GM19467 (cell line): ENCODE measurements around the gene RALB.
"Not testable (repeated sequence)": the region's sequence is repeated elsewhere in the genome, so short reads cannot be mapped to it uniquely, and the experiment has no call there.

Experiments
- ATAC-seq: cut with Tn5 transposase; IDR thresholded peaks from one replicate; pipeline ENCODE4 v1.9.1; 2021; ENCODE audit warnings: mild to moderate bottlenecking, moderate library complexity; ENCODE audit not compliant: unreplicated experiment

RALB gene

DNA sequence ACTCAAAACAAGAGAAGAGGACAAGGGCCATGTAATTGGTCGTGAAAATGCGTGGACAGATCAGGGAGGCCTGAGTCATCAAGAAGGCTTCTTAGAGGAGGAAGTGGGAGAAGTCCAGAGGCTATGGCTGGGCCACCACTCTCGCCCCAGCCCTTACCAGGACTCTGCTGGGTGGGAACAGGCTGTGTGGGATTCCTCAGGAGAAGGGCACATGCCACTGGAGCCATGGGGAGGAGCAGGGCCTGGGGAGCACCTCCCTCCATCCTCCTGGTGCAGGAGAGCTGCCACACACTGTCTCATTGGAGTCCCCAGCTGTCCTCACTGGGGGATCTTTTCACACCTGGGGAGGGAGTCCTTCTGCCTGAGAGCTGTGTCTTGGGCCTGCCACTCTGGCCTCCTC, 9.4 kb upstream of the RALB start:
- ATAC-seq: no peak

DNA sequence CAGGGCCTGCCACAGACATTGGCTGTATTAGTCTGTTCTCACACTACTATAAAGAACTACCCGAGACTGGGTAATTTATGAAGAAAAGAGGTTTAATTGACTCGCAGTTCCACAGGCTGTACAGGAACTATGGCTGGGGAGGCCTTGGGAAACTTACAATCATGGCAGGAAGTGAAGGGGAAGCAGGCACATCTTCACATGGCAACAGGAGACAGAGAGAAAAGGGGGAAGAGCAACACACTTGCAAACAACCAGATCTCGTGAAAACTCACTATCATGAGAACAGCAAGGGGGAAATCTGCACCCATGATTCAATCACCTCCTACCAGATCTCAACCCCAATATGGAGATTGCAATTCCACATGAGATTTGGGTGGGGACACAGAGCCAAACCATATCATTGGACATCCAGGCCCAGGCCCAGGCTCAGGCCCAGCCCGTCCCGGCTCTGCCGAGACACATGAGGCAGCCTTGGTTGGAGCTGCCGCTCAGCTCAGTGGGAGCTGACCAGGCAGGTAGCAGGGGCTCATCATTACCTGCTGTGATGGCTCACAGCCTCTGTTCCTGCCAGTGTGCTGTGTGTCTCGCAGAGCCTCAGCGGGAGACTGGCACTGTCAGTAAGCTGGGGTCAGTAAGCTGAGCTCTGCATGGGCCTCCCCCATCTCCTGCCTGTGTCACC, 8.6 kb upstream of the RALB start:
- no peak for ATAC-seq

DNA sequence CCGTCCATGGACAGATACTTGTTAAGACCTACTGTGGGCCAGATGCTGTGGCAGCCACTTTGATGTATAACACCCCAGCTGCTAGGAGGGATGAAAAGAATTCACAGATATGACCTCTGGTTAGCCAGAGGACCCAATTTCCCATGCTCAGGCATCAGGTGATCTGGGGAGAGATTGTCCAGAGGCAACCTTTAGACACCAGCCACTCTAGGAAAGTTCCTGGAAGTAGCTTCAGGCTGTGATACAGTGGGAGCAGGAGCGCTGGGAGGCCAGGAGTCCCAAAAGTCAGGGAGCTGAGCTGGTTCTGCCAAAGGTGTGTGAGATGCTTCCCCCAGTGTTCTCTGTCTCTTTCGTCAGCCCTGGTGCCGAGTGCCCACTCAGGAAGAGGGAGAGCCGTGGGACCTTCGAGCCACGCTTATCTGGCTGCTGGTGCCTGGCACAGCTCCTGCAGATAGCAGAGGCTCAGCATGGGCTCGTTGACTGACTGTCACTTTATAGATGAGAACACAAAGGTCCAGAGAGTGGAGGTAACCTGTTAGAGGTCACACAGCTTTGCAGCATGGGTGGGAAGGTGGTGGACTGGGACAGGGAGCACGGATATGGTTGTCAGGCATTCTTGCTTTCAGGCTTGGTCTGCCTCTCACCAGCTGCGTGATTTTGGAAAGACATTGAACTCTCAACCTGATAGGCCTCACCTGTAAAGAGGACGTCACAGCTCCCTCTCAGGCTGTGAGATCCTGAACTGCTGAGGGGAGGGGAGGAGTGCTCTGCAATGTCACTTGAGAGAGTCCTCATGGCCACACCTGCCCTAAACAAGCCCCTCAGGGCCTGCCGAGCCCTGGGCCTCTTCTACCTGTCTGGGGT, 7.8 kb upstream of the RALB start:
- ATAC-seq: no peak

DNA sequence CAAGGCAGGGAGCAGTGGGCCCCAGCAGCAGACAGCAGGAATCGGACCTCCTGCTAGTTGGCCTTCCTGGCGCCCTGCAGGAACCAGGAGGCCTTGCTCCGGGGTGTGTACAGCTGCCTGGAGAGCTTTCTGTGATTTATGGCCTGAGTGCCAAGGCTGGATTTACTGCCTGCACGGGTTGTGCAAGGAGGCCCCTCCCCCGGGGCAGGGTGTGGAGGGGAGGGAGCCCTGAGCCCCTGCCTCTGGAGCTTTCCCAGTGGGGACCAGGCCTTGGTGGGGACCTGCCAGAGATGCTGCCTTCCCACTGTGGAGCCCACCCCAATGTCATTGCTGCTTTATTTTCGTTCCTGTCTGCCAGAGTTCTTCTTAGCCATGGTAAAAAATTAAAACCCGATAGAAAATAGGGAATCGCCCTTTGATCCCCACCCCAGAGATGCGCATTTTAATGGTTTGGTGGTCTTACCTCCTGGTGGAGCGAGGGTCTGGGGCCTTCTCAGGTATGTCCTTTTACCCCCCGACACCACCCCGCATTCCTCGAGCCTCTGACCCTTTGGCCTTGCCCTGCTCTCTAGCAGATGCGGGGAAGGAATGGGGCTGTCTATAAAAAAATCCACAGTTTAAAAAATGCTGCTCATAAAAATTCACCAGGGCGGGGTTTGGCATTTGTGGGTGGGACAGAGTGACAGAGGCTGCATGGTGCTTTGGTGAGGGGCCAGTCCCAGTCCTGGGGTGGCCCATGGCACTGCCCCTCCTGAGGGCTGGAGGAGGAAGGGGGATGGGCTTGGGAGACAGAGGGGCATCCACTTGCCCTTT, 6.9 kb upstream of the RALB start:
- no peak for ATAC-seq

DNA sequence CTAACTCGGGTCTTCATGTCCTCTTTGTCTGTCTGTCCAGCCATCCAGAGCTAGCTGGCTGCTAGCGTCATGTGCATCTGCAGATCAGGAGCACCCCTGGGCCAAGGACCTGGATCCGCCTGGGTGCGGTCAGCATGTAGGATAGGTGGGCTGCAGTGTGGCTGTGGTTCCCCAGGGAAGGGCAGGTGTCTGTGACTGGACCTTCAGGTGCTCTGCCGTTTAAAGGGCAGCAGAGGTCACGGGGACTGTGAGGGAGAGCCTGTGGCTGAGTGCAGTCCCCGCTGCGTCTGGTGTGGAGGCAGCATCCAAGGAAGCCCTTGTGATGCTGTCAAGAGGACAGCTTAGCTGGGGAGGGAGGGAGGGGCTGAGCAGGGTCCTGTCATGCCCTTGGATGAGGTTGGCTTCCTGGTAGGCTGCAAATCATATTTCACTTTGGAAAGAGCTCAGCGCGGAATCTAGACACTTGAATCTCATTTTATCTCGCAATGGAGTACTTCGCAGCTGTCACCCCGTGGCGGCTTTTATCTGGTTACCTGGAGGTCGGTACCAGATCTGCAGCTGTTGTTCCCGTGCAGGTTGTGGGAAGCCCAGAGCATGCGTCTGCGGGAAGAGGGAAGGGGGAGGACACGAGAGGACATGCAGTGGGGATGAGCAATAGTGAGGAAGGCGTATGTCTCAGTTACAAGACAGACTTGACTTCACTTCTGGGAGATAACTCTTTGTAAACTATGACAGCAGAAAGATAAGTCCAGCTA, 5.9 kb upstream of the RALB start:
- ATAC-seq: no peak

DNA sequence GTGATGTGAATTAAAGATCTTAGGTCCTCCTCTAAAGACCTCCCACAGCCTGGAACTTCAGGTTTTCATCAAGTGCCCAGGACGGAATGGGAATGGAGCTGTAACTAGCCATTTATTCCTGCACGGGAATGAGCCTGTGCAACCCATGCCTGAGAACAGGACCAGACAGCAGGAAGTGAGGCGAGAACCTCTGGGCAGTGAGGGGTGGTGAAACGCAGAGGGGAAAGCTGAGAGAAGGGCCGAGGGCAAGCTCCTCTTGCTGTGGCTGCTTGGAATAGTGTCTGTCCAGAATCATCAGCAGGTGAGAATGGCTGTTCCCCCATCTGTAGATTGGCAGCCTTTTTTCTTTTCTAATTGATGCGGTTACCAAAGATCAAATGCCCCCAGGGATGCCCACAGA, 4.8 kb upstream of the RALB start:
- ATAC-seq: no peak

DNA sequence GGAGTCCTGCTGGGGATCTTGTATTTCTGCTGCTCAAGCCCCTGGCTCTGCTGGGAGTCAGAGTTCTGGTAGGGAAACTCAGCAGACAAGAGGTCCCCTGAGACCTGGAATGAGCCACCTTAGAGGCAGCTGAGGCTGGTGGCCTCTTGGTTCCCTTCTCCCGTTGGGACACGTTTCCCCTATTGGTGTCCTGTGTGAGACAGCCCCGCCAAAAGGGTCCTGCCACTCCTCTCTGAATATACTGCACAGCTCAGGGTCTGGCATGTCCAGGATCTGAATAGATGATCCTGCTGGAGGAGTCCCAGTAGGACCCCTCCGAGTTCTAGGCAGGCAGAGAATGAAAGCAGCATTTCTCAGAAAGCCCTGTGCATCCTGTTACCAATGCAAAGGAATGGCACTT, 2.0 kb upstream of the RALB start:
- no peak for ATAC-seq

DNA sequence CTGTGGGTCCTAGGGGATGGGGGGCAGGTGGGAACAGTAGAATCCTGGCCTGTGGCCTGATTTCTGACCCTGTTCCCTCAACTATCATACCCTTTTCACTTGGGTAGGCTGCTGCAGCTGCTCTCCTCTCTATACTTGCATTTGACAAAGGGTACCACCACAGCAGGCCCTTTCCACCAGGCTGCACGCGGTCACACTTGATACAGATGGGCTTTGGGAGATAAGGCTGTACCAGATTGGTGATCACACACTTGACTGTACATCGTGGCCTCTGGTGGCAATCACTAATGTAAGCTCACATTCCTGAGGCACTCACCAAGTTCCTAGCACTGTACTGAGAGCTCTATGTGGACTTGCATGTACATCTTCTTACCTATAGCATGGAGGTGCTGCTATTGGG, 1.6 kb upstream of the RALB start:
- no peak for ATAC-seq

DNA sequence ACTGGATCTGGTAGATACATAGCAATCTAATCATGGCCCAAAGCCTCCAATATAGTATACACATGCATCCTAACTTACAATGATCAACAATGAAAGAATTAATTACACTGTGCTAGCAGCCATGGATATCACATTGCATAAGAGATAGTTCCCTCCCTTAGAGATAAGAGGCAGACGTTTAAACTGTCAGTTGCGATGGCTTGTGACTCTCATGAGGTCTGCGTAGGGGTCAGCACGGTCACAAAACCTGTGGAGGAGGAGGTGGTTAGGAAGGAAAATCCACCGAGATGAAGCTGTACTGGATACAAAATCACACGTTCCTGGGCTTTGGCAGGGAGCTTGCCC, 800 bp upstream of the RALB start:
- ATAC-seq: no peak

DNA sequence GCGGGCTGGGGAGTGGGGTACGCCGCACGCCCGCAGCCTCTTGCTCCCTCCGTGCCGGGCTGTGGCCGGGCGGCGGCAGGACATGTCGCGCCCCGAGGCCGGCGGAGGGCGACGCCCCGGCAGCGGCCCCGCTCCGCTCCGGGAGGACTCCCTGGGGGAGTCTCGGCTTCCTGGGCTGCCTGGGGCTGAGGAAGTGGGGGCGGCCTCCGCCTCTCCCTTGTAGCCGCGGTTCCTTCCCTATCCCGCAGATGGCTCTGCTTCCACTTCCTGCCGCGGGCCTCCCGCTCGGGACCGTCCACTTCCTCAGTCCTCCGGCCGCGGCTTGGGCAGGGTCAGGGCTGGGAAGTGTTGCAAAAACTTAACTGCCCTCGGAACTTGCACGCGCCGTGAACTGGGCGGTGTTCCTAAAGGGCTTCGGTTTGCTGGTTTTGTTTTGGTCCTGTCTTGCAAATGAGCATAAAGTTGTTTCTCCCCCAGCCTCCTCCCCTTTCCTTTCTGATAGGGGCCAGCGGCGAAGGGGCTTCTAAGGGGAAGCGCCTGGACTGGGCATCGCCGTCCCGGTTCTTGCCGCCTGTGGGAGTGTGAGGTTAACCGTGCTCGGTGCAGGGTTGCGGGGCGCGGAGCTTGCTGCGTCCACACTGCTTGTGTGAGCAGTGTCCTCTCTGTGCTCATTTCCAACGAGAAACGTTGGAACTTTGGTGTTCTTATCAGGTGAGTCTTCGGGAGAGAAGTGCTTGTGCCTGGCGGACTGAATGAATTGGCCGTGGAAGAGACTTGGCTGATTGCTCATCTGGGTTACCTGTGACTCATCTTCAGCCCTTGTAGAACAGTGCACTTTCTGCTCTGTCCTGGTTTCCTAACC, 600 bp downstream of the RALB start:
- peak; percentile 19 for ATAC-seq

DNA sequence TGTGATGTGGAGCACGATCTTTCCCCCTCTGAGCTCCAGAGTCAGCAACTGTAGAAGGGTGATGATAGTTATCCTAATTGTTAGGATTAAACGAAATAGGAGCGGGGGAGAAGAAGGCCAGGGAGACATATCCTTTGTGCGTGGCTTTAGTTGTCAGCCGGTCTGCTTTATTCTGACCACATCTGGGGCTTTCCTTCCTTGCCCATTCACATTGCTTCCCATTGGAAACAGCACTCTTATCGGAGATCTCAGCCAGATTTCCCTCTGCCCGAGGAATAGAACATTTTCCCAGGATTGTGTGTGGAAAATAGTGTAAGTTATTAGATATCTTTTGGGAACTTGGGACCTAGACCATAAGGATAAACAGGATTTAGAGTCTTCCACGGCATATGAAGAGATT, 1.5 kb downstream of the RALB start:
- no peak for ATAC-seq

DNA sequence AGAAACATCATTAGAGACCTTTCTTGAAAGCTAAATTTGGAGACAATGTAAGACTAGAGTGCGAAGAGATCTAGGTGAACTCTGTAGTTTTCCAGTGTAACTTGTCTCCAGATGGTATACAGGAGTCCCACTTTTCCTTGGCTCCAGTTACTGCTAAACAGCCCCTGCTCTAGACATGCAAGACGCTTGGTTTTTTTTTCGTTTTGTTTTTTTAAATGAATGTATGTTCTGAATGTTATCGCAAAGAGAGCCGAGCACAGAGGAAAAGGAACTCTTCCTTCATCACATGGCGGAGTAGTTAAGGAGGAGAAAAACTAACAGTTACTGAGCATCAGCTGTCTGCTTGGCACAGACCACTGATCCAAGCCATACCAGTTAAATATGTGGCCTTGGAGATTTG, 2.4 kb downstream of the RALB start:
- ATAC-seq: no peak

DNA sequence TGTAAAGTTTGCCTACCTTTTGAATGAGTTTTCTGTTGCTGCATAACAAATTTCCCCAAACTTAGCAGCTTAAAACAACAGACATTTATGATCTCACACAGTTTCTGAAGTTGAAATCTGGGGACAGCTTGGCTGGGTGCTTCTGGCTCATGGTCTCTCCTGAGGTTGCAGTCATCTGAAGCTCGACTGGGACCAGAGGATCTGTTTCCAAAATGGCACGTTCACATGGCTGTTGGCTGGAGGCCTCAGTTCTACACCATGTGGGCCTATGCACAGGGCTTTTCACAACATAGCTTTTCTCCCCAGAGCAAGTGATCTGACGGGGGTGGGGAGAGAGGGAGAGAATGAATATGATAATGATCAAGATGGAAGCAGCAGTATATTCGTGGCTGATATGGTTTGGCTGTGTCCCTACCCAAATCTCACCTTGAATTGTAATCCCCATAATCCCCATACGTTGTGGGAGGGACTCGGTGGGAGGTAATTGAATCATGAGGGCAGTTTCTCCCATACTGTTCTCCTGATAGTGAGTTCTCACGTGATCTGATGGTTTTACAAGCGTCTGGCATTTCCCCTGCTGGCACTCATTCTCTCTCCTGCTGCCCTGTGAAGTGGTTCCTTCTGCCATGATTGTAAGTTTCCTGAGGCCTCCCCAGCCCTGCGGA, 3.5 kb downstream of the RALB start:
- ATAC-seq: no peak

DNA sequence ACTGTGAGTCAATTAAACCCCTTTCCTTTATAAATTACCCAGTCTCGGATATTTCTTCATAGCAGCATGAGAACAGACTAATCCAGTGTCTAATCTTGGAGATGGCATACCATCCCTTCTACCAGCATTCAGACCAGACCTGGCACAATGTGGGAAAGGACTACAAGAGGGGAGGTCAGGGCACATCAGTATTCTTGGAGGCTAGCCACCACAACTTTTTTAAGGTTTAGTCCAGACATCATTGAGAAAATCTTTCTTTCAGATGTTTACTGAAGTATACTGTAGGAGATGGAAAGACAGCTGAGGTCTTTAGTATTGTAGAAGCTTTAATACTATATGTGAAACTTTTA, 4.0 kb downstream of the RALB start:
- ATAC-seq: no peak

DNA sequence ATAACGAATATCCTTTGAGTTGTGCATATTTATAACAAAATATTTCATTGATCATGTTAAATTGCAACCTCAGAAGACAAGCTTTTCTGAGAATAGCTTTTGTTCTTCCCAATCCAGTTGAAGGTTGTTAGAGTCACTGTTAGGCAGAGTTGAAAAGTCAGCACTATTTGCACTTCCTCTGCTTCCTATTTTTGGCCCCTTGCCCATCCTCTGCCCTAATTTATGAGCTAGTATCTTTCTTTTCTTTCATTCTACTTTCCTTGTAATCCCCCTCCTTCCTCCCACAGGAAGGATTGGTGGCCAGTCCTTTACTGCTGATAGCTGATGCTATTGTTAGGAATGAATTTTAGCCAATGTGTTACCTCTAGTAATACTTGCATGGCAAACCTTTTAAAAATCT, 4.9 kb downstream of the RALB start:
- ATAC-seq: no peak

DNA sequence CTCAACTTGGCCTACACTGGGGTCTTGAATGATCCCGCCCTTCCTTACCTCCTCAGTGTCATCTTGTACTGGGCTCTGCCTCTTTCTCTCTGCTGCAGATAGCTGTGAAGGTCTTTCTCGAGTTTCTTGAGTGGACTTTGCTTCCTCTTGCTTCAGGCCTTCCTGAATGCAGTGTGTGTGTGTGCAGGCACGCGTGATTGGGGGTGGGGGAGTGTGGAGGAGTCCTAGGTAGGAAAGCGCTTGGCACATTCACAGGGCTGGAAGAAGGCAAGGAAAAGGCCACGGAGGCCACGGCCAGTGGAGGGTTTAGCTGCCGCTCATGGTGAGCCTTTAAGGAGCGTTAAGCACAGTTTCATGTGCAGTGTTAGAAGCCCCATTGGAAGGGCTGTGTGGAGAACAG, 5.5 kb downstream of the RALB start:
- ATAC-seq: no peak

DNA sequence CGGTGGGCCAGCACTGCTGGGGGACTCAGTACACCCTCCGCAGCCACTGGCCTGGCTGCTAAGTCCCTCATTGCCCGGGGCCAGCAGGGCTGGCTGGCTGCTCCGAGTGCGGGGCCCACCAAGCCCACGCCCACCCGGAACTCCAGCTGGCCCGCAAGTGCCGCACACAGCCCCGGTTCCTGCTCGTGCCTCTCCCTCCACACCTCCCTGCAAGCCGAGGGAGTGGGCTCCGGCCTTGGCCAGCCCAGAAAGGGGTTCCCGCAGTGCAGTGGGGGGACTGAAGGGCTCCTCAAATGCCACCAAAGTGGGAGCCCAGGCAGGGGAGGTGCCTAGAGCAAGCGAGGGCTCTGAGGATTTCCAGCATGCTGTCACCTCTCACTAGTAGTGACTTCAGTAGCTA, 7.3 kb downstream of the RALB start:
- ATAC-seq: not testable (repeated sequence)

DNA sequence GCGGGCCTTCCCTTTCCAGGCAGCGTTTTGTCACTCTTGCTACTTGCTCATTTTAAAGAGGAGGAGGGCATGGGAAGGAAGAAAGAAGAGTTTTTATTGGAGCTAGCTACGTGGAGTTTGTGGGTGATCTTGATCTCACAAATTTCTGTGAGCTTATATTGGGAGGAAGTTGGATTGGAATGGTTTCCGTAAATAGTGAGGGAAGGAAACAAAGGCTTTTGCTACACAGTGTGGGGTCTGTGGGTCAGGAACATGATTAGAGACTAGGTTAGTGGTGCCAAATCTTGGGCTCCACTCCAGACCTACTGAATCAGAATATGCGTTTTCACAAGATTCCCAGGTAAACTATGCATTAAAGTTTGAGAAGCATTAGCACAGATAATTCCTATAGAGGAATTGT, 8.1 kb downstream of the RALB start:
- no peak for ATAC-seq

DNA sequence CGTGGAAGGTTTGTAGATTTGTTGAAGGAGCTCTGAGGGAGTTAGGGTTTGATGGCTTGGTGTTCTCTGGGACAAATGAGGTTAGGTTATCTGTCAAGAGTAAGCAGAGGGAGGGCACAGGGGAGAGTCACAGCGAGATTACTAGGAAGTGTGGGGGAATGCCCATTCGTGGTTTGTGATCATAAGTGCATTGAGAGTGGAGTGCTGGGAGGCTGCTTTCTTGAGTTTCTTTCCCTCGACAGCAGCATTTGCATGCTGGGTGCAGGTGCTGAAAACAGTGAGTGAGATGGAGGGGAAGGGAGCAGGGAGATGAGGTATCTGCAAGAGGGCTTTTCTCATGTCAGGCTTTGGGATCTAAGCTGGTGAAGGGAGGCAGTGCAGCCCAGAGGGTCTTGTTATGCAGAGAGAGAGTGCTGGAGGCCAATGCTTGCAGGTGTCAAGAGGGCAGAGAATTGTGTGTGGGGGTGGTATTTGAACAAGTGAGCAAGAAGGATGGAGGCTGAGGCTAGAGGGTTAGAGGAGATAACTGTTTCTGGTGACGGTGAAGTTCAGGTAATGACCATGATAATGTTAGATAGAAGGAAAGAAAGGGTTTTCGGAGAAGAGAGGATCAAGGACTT, 8.8 kb downstream of the RALB start:
- peak; percentile 60 for ATAC-seq
